HG02938 (cell line): ENCODE measurements around the gene CPSF7.
"Not testable (repeated sequence)": the region's sequence is repeated elsewhere in the genome, so short reads cannot be mapped to it uniquely, and the experiment has no call there.

Experiments used
- ATAC-seq: cut with Tn5 transposase; IDR thresholded peaks from one replicate; pipeline ENCODE4 v1.9.1; 2021; ENCODE audit warnings: mild to moderate bottlenecking, moderate library complexity; ENCODE audit not compliant: unreplicated experiment

The CPSF7 gene

GRCh38 chr11:61442616-61443015, 12.8 kb upstream of the CPSF7 start:
- no peak for ATAC-seq

GRCh38 chr11:61439615-61440014, 9.8 kb upstream of the CPSF7 start:
- ATAC-seq, result no peak

GRCh38 chr11:61437496-61437895, 7.7 kb upstream of the CPSF7 start:
- no peak for ATAC-seq

GRCh38 chr11:61430839-61431238, 1.1 kb upstream of the CPSF7 start:
- ATAC-seq, result not testable (repeated sequence)

- ATAC-seq, result peak; percentile 52
Observed at GRCh38 chr11:61429346-61429690, 457 bp downstream of the CPSF7 start.

GRCh38 chr11:61425367-61426131, 4.2 kb downstream of the CPSF7 start:
- ATAC-seq, result no peak

- ATAC-seq, result no peak
Observed at GRCh38 chr11:61422226-61422625, 7.5 kb downstream of the CPSF7 start.

GRCh38 chr11:61418136-61418535, 11.6 kb downstream of the CPSF7 start:
- no peak for ATAC-seq

GRCh38 chr11:61417670-61418069, 12.1 kb downstream of the CPSF7 start:
- no peak for ATAC-seq

- no peak for ATAC-seq
Observed at GRCh38 chr11:61416941-61417340, 12.8 kb downstream of the CPSF7 start.

GRCh38 chr11:61415381-61415780, 14.4 kb downstream of the CPSF7 start:
- ATAC-seq, result no peak

GRCh38 chr11:61414547-61414946, 15.2 kb downstream of the CPSF7 start:
- no peak for ATAC-seq

GRCh38 chr11:61413496-61413895, 16.3 kb downstream of the CPSF7 start:
- ATAC-seq, result no peak

GRCh38 chr11:61411589-61411988, 18.2 kb downstream of the CPSF7 start:
- ATAC-seq, result no peak

- ATAC-seq, result no peak
Observed at GRCh38 chr11:61406991-61407728, 22.6 kb downstream of the CPSF7 start.

GRCh38 chr11:61406067-61406466, 23.7 kb downstream of the CPSF7 start:
- no peak for ATAC-seq

- ATAC-seq, result no peak
Observed at GRCh38 chr11:61404641-61405040, 25.1 kb downstream of the CPSF7 start.

GRCh38 chr11:61404103-61404502, 25.7 kb downstream of the CPSF7 start:
- ATAC-seq, result no peak

- no peak for ATAC-seq
Observed at GRCh38 chr11:61403658-61404057, 26.1 kb downstream of the CPSF7 start.

- ATAC-seq, result no peak
Observed at GRCh38 chr11:61401573-61401972, 28.2 kb downstream of the CPSF7 start.

- ATAC-seq, result no peak
Observed at GRCh38 chr11:61401173-61401572, 28.6 kb downstream of the CPSF7 start.

GRCh38 chr11:61392981-61393595, 36.7 kb downstream of the CPSF7 start:
- ATAC-seq, result no peak
